HG03103 (cell line): ENCODE results near the gene IFNL3.
"Not testable (repeated sequence)": the region's sequence is repeated elsewhere in the genome, so short reads cannot be mapped to it uniquely, and the experiment has no call there.

Source experiments
- ATAC-seq: cut with Tn5 transposase; IDR thresholded peaks from one replicate; pipeline ENCODE4 v1.9.1; 2021; ENCODE audit warnings: low read depth; ENCODE audit not compliant: unreplicated experiment

Gene IFNL3

DNA sequence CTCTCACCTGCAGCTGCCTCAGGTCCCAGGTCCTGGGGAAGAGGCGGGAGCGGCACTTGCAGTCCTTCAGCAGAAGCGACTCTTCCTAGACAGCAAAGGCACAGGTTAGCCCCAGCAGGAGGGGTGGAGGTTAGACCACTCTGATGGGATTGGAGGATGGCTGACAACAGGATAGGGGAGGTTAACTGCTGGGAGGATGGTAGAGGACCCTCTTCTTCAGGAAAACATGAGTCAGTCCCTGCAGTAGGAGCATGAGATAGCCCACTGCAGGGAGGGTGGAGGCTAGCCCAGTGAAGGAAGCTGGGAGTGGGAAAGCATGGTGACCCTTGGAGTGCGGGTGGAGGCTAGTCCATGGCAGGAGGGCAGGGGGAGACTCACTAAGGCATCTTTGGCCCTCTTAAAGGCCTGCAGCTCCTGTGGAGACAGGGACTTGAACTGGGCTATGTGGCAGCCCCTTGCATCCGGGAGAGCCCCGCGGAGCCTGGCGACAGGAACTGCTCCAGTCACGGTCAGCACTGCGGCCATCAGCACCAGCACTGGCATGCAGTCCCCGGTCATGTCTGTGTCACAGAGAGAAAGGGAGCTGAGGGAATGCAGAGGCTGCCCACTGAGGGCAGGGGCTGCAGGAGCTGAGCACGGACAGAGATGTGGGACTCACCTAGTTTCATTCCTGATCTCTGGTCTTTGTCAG lies at the start of gene IFNL3:
IFNL3 (minus strand) TSS at position 597 of the 691 bp plus-strand sequence; CDS start at position 558, 39 bp downstream.
- not testable (repeated sequence) for ATAC-seq

- no peak for ATAC-seq
Observed at GRCh38 chr19:39293394-39293793, 48.6 kb upstream of the IFNL3 start.

GRCh38 chr19:39284032-39284431 lies 39.2 kb upstream of the IFNL3 start:
- ATAC-seq: no peak

GRCh38 chr19:39282021-39282420 lies 37.2 kb upstream of the IFNL3 start:
- no peak for ATAC-seq

DNA sequence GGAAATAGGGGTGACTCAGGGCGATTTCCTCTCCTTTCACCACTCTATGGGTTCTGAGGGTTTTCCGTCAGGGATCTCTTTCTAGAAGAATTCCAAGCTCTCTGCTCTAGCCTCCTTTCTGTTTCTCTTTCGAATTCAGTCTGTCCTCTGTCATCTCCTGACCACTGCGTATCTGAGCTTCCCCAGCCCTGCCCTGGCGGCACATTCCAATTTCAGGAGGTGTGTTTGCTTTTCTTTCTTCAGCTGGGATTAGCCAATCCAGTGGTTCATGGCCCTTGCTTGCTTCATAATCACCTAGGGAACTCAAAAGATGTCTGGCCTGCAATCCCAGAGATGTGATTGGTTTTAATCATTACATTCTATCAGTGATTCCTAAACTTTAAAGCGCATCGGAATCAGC lies 32.8 kb upstream of the IFNL3 start:
- no peak for ATAC-seq

DNA sequence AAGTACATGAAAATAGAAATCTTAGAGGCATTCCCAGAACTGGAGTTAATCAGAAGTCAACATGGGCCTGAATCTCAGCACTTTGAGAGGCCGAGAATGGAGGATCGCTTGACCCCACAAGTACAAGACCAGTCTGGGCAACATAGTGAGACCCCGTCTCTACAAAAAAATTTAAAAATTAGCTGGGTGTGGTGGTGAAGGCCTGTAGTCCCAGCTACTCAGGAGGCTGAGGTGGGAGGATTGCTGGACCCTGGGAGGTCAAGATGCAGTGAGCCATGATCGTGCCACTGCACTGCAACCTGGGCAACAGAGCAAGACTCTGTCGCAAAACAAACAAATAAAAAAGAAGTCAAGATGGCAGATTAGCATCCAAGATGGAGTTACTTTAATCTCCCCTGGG lies 31.9 kb upstream of the IFNL3 start:
- no peak for ATAC-seq

DNA sequence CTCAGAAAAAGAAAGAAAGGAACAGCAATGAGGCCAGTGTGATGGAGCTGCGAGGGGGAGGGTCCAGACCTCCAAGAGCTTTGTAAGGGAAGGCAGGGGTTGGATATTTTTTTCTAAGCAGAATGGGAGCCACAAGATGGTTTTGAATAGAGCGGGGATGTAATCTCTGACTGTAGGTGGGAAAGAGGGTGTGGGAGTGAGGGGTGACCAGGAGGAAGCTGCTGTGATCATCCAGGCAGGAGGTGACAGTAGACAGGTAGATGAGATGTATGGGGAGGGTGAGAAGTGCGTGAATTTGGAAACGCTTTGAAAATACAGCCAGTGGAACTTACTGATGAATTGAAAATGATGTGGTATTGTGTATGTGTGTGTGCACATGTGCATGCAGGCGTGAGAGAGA lies 30.8 kb upstream of the IFNL3 start:
- no peak for ATAC-seq

DNA sequence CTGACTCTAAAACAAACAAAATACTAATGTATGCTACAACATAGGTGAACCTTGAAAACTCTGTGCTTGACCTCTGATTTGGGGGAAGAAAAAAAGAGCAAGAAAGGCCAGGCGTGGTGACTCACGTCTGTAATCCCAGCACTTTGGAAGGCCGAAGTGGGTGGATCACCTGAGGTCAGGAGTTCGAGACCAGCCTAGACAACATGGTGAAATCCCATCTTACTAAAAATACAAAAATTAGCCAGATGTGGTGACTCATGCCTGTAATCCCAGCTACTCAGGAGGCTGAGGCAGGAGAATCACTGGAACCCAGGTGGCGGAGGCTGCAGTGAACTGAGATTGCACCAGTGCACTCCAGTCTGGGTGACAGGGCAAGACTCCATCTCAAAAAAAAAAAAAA lies 29.1 kb upstream of the IFNL3 start:
- ATAC-seq: not testable (repeated sequence)

- ATAC-seq: no peak
Observed at GRCh38 chr19:39270036-39270871, 25.4 kb upstream of the IFNL3 start.

- not testable (repeated sequence) for ATAC-seq
Observed at GRCh38 chr19:39269369-39269768, 24.6 kb upstream of the IFNL3 start.

DNA sequence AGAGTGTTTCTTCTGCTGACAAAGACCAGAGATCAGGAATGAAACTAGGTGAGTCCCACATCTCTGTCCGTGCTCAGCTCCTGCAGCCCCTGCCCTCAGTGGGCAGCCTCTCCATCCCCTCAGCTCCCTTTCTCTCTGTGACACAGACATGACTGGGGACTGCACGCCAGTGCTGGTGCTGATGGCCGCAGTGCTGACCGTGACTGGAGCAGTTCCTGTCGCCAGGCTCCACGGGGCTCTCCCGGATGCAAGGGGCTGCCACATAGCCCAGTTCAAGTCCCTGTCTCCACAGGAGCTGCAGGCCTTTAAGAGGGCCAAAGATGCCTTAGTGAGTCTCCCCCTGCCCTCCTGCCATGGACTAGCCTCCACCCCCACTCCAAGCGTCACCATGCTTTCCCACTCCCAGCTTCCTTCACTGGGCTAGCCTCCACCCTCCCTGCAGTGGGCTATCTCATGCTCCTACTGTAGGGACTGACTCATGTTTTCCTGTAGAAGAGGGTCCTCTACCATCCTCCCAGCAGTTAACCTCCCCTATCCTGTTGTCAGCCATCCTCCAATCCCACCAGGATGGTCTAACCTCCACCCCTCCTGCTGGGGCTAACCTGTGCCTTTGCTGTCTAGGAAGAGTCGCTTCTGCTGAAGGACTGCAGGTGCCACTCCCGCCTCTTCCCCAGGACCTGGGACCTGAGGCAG lies 23.9 kb upstream of the IFNL3 start:
- ATAC-seq: not testable (repeated sequence)

GRCh38 chr19:39268085-39268484 lies 23.3 kb upstream of the IFNL3 start, which contains the start of gene IFNL2:
TSS of gene IFNL2 (plus strand) at chr19:39268396. CDS start at chr19:39268569, 173 bp downstream.
- ATAC-seq: not testable (repeated sequence)

GRCh38 chr19:39265321-39265916 lies 20.6 kb upstream of the IFNL3 start:
- no peak for ATAC-seq

DNA sequence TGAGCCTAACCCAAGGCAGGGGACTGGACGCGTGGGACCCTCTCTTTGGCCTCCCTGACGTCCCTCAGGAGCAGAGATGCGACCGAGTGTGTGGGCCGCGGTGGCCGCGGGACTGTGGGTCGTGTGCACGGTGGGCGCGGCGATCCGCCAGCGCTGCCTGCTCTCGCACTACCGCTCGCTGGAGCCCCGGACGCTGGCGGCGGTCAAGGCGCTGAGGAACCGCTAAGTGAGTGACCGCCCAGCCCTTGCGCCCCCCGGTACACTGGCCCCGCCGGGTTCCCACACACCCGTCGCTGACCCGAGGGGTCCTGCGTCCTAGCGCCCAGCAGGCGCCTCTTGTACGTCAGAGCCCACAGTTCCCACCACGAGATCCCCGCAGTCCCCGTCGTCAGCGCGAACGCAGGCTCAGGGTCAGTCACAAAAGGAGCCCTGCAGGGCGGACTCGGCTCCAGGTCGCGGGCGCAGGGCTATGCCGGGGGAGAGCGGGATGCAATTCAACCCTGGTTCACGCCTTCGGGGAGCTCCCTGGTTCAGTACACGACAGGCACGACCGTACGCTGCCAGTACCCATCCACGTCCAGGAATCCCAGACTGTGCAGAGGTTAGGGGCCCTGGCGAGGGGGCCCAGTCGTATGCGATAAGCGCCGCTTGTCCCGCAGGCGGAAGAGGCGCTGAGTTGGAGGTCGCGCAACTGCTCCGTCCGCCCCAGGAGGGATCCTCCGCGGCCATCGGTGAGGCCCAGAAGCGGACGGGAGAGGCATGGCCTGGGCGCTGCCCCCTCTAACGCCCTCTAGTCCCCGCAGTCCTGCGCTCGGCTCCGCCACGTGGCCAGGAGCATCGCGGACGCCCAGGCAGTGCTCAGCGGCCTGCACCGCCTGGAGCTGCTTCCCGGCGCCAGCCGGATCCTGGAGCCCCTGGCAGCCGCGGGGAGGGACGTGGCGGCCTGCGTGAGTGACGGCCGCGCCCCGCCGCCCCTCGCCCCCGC lies 19.8 kb upstream of the IFNL3 start:
- no peak for ATAC-seq

DNA sequence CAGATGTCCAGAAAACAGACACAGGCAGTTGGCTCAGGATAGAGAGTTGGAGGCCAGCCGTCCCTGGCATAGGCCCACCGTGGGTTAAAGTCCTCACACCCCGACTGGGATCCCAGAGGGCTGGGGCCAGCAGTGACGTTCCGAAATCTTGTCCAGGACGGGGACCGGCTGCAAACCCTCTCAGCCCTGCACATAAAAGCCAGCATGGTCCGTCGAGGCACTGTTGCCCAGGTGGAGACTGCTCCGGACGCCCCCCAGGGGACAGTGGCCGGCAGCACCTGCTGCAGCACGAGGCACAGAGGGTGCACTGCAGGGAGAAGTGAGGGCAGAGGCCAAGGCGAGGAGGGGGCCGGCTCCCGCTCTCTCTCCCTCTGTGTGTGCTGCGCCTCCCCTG lies 19.1 kb upstream of the IFNL3 start:
- no peak for ATAC-seq

DNA sequence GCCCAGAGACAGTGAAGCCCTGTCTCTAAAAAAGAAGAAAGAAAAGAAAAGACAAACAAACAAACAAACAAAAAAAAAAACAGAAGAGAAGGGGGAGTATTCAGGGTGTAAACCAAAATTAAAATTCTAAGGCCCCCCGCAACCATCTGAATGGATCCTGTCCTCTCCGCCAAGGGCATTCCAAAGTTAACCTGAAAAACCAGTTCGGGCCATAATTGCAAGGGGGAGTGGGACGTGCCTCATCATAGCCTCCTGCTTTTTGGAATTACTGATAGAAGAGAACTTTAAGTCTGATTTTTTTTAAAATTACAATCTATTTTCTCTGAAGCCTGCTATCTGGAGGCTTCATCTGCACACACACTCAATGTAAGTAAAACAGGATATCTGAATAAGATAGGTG lies 17.7 kb upstream of the IFNL3 start:
- no peak for ATAC-seq

DNA sequence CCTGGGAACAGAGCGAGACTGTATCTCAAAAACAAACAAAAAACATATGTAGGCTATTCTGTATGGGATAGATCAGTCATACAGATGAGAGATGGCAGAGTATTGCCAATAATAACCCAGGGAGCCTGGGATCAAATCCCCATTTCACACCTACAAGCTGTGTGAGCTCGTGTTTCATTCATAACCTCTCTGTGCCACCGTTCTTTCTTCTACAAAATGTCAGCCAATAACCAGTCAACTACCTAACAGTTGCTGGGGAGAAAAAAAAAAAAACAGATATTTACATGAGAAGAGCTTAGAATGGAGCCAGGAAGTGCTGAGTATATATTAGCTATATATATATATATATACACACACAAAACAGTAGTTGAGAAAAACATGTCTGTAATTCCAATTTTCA lies 16.9 kb upstream of the IFNL3 start:
- ATAC-seq: no peak

GRCh38 chr19:39257227-39257626 lies 12.4 kb upstream of the IFNL3 start:
- ATAC-seq: no peak

- ATAC-seq: no peak
Observed at GRCh38 chr19:39254531-39255345, 9.9 kb upstream of the IFNL3 start.
